Stimulated activated CD8-positive, alpha-beta memory T cell treated with anti-CD3 and anti-CD28 coated beads, Interleukin-4, amount 100 ng/mL, for 1 hour (primary cell): ENCODE results near the gene SAMD11.
"Not testable (repeated sequence)": the region's sequence is repeated elsewhere in the genome, so short reads cannot be mapped to it uniquely, and the experiment has no call there.

Experiments
- DNase-seq, 2 donors: peaks; one replicate each; pipeline ENCODE4 v3.0.0-alpha.2; 2020; ENCODE audit warnings: low read depth in 2 of 2, low spot score in 1 of 2

The SAMD11 gene

DNA sequence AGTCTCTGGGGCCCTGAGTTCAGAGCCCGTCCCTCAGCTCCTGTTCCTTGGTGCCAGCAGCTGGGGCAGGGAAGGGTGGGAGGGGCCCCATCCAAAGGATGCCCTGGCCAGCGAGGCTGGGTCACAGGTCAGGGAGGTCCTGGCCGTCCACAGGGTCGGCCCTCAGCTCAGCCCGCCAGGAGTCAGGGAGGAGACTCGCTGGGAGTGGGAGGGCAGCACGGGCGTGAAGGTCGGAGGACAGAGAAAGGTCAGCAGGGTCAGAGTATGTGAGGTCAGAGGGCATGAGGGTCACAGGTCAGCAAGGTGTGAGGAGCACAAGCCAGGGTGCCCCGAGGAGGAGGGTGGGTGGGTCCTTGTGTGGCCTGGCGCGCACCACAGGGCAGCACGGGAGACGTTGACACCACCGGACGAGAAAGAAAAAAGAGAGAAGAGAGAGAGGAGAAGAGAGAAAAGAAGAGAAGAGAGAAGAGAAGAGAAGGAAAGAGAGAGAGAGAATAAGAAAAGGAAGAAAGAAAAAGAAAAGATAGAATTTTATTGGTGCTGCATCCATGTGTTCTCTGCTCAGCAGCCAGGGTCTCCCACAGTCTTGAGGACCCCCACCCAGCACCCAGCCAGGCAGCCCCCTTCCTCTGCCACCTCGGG lies 51.1 kb downstream of the SAMD11 start:
- no peak for DNase-seq

DNA sequence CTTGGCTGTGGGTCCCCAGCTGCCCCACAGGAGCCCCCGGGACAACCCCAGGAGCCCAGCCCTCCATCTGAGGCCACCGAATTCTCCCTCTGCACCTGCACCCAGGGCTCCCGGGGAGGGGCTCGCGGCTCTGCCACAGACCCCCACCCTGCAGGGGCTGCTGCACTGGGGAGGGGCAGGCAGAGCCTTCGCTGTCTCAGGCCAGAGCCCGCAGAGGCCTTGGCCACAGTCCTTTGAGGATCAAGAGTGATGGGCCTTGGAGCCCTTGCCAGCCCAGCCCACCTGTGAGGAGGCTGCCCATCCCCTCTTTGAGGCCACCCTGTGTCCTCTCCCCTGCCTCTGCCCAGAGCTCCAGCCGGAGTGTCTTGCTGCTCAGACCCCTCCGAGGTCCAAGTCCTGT lies 51.6 kb downstream of the SAMD11 start:
- no peak for DNase-seq

DNA sequence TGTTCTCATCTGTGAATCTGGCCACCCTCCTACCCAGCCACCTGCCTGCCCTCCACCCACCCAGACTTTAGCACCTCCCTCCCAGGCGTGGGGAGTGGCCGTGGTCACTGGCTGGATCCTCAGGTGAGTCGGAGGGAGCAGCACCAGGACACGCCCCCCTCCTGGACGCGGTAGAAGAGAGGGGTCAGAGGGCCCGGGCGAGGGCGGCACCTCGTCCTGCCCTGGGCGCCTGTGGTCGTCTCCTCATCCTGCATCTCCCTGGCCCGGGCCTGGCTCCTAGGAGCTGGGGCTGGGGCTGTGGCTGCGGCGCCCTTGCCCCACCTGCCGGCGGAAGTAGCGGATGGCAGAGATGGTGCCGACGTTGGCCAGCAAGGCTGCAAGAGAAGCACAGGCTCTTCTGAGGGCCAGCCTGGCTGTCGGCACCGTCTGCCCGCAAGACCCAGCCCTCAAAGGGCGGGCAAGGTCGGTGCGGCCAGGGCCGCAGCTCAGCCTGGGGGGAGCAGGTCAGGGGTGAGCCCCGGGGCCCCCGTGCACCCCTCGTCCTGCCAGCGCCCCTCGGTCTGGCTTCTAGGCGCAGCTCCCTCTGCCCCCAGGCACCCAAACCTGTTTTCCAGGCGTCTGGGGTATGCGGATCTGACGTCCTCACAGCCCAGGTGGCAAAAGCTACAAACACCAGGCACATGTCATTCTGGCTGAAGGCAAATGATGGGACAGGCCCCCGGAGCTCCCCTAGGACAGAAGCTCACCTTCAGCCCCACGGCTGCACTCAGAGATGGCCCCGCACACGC lies 52.4 kb downstream of the SAMD11 start:
- DNase-seq = peak in 1 of 2 donors; percentile 52

DNA sequence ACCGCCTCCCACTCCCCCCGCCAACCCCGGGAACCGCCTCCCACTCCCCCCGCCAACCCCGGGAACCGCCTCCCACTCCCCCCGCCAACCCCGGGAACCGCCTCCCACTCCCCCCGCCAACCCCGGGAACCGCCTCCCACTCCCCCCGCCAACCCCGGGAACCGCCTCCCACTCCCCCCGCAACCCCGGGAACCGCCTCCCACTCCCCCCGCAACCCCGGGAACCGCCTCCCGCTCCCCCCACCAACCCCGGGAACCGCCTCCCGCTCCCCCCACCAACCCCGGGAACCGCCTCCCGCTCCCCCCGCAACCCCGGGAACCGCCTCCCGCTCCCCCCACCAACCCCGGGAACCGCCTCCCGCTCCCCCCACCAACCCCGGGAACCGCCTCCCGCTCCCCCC lies 53.1 kb downstream of the SAMD11 start:
- not testable (repeated sequence) for DNase-seq

DNA sequence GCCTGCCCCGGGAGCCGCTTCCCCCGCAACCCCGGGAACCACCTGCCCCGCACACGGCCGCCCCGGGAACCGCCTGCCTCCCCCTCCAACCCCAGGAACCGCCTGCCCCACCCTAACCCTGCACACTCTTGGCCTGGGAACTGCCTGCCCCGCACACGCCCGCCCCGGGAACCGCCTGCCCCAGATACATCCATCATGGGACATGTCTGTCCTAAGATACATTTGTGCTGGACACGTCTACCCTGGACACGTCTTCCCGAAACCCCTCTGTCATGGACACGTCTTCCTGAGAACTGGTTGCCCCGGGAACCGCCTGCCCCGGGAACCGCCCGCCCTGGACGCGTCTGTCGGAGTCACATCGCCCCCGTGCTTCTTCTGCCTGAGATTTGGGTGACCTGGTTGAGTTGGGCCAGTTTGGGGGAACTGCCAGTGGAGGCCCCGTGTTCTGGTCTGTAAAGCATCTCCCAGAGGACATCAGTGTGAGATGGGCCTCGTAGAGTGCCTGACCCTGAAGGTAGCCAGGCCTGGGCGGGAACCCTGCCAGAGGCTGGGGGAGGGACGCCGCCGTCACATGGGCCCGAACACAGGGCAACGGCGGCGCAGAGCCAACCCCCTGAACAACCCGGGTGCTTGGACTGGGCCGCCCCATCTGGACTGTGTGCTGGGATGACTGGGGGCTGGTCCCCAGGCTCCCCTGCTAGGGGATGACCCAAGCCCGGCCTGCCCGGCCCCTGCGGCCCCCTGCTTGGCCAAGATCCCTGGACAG lies 54.5 kb downstream of the SAMD11 start:
- DNase-seq = no peak

DNA sequence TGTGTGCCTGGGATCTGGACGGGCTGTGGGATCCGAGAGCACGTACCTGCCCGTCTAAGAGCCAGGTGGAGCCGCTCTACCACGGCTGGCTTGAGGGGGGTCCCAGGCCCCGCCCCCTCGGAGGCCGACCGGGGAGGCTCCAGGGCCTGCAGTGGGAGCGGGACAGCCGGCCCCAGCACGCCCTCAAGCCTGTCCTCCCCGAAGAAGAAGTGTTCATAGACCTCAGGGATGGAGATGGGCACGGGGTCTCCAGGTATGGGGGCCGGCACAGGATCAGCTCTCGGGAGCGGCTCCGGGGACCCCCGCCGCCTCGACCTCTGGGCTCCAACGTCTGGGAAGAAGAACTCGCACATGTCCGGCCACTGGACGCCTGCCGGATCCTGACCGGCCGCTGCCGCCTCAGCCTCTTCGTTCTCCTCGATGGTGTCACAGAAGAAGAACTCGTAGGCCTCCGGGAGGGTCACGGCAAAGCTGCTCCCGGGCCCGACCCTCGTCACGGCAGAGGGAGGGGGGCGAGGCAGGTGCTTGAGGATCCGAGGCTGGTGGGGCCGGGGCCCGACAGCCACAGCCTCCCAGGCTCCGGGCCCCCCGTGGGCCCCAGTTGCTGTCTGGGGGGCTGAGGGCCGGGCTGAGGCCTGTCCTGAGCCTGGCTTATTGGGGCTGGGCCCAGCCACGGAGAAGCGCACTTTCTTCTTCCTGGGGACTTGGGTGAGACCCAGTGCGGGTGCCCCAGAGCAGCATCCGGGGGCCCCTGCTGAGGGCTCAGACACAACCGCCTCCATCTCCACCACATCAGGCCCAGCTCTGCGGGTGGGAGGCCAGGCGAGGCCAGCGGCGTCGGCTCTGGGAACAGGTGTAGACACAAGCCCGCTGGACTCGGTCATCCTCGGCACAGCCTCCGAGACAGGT lies 55.4 kb downstream of the SAMD11 start:
- DNase-seq = no peak

DNA sequence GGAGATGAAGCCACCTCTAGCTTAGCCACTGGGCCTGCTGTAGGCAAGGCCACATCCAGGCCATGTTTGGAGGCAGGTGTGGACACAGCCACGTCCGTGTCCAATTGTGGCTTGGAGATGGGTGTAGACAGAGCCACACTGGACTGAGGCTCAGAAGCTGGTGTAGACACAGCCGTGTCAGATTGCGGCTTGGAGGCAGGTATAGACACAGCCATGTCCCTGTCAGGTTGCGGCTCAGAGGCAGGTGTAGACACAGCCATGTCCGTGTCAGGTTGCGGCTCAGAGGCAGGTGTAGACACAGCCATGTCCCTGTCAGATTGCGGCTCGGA lies 56.0 kb downstream of the SAMD11 start:
- DNase-seq = no peak

DNA sequence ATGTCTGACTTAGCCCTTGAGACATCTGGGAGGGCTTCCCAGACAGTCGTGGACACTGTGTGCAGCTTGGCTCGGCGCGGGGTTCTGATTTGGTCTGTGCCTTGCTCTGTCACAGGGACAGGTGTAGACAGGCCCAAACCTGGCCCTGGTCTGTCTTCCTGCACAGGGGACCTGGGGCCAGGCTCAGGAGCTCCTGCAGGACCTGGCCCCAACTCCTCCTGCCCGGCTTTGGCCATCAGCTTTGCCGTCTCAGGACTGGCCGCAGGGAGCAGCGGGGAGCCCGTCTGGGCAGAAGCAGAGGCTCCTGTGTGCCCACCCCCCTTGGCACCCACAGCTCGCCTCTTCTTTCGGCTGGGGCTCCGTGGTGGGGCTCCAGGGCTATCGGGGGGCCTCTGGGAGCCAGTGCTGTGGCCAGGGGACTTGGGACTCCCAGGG lies 56.4 kb downstream of the SAMD11 start:
- DNase-seq = no peak

DNA sequence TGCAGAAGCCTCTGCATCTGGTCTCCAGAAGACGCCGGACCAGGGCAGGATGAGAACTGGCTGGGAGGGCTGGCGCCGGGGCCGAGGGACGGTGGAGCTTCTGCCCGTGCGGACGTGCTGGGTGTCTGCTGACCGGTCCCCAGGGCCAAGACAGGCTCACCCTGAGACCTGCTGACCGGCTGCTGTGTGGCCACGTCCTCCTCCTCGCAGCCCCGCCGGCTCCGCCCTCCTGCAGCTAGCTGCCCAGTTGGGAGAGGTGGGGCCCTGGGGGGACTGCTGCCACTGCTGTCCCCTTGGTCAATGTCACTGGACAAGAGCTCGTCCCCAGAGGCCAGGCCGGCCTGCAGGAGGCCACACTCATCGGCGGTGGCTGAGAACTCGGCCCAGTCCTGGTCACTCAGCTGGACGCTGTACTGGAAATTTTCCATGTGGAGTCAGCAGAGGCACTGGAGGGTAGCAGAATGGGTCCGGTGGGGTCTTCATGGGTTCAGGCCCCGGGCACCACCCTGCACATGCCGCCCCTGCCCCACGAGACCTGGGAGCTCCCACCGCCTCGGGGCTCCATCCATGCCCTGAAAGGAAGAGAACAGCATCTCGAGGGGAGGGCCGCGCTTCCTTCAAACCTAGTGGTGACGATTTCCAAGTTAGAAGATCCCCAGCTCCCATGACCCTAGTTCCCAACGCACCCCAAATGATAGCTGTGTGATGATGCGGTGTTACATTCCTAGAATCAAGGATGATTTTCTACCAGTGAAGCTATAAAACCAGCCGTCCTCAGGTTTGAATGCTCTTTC lies 57.1 kb downstream of the SAMD11 start:
- DNase-seq = no peak

DNA sequence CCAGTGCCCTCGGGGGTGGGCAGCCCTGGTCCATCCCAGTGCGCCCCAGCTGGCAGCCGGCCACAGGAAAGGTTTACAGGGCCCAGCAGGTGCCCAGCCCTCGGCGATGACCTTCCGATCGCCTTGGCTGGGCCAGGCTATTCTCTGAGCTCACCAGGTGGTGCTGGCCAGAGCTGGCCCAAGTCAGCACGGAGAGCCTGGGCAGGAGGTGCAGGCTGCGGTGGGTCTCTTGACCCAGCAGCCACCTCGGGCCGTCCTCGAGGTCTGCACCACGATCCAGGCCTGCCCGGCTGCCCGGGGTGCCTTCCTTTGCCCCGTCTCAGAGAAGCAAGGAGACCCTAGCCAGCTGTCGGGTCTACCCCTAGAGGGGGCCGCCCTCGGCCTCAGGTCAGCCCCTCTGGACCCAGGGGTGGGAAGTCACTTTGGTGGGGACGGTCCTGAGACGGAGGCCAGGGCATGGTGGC lies 57.8 kb downstream of the SAMD11 start:
- DNase-seq = no peak

DNA sequence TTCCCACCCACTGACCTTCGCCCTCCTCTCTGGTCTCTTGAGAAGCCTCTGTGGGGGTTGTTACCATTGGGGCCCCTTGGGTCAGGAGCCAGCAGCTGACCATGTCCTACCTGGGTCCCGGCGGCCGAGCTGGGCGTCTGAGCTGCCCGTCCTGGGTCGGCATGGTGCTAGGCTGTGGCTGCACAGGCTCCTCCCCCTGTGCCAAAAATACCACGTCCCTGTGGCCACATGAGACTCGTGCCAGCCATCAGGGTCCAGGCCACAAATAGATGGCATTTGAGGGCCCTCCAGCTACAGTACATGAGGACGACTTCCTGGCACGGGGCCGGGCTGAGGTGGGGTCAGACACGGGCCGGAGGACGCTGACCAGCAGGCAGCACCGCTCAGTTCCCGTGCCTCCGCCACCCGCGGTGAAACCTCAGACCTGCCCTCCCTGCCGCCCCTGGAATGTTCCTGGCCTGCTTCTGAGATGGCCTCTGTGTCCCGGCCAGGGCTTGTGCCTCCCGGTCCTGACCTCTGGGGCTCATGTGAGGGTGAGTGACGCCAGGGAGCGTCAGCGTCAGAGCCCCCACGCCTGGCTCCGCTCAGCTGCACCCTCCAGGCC lies 58.3 kb downstream of the SAMD11 start, which contains the start of gene PERM1:
Gene PERM1 (minus strand): TSS at position 139 of the 604 bp plus-strand sequence. CDS start 1,064 bp downstream, outside the sequence.
- no peak for DNase-seq

DNA sequence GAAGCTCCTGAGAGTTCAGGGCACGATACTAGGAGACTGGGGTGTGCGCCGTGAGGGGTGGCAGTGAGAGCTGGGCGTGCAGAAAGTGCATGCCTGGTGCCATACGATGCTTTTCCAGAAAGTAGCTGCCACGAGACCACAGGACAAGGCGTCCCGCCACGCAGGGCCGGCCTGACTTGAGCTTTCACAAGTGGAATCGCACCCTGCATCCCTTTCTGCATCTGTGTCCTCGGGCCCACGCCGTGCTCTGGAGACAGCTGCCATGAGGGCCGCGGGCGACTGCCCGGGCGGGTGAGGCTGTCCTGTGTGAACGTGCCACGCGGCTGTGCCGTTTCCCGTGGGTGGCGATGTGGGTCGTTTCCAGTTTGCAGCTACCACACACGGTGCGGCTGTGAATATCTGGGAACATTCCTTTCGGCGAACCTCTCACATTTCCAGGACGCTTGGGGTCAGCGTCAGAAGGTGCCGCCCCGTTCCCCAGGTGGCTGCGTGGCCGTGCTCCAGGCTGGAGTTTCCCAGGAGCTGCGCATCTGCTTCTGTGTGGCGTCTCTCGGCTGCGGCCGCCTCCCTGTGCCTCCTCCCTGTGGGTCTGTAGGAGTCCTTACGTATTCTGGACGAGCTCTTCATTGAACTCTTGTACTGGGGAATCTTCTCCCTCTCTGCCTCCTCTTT lies 59.2 kb downstream of the SAMD11 start:
- DNase-seq = no peak

DNA sequence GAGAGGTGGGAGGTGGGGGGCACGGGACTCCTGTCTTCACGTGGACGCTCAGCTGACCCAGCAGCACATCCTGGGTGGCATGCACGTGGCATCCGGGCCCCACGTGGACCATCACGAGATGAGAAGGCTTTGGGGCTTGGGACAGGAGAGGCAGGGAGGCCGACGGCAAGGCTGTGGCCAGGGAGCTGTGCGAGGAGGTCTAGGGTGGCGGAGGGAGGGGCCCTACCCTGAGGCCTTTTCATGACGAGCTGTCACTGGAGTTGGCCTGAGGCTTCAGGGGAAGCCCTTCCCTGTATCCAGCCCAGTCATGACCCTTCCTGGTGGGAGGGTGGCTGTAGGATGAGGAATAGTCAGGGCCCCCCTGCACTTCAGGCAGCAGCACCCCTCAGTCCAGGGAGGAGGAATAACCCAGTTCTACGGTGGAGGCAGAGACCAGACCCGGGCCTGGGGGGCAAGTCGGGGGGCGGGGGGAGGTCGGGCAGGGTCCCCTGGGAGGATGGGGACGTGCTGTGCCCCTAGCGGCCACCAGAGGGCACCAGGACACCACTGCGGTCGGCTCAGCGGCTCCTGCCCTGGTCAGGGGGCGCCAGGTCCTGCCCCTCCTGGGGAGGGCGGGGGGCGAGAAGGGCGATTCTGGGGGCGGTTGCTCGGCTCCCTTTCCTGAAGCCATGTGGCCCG lies 60.2 kb downstream of the SAMD11 start:
- DNase-seq = peak in 1 of 2 donors; percentile 41

DNA sequence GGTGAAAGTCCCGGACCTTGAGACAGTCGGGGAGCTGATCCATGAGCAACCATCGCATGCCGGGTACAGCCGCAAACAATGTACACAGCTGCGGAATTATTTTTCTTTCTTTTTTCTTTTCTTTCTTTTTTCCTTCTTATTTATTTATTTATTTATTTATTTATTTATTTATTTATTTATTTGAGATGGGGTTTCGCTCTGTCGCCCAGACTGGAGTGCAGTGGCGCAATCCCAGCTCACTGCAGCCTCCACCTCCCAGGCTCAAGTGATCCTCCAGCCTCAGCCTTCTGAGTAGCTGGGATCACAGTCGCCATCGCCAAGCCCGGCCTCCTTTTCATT lies 60.7 kb downstream of the SAMD11 start:
- no peak for DNase-seq

DNA sequence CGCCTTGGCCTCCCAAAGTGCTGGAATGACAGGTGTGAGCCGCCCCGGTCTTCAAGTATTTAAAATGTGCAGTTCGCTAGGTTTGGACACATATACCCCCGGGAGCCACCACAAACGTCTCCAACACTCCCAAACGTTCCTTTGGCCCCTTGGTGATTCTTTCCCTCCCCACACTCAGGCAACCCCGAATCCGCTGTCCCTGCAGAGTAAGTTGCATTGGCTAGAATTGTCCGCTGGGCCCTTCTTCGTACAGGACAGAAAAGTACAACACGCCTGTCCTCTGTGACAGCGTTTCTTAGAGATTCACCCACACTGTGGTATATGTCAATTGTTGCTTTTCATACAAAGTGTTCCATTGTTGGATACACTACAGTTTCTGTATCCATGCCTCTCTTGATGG lies 61.4 kb downstream of the SAMD11 start:
- no peak for DNase-seq

DNA sequence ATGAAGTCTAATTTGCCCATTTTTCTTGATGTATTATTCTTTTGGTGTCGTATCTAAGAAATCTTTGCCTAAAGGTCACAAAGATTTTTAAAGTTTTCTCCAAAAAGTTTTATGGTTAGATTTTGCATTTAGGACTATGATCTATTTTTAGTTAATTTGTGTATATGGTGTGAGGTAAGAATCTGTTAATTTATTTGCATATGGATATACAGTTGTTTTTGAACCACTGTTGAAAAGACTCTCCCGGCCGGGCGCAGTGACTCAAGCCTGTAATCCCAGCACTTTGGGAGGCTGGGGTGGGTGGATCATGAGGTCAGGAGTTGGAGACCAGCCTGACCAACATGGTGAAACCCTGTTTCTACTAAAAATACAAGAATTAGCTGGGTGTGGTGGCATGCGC lies 64.3 kb downstream of the SAMD11 start:
- not testable (repeated sequence) for DNase-seq

DNA sequence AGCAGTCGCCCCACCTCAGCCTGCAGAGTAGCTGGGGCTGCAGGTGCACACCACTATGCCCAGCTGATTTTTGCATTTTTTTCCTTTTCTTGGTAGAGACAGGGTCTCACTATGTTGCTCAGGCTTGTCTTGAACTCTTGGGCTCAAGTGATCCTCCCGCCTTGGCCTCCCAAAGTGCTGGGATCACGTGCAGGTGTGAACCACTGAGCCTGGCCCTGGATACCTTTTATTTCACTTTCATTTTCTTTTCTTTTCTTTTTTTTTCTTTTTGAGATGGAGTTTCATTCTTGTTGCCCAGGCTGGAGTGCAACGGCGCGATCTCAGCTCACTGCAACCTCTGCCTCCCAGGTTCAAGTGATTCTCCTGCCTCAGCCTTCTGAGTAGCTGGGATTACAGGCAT lies 67.6 kb downstream of the SAMD11 start:
- DNase-seq = not testable (repeated sequence)

DNA sequence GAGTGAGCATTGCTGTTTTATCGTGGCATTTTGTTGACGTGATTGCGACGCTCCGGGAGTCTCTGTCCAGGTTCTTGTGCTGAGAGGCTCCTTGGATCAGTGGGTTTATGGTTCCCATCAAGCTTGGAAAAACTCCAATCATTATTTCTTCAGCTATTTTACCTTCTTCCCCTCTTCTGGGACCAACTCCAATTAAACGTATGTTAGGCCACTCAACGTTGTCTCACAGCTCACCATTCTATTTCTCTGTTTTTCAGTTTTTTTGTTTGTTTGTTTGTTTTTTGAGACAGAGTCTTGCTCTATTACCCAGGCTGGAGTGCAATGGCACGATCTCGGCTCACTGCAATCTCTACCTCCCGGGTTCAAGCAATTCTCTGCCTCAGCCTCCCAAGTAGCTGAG lies 68.2 kb downstream of the SAMD11 start:
- no peak for DNase-seq

DNA sequence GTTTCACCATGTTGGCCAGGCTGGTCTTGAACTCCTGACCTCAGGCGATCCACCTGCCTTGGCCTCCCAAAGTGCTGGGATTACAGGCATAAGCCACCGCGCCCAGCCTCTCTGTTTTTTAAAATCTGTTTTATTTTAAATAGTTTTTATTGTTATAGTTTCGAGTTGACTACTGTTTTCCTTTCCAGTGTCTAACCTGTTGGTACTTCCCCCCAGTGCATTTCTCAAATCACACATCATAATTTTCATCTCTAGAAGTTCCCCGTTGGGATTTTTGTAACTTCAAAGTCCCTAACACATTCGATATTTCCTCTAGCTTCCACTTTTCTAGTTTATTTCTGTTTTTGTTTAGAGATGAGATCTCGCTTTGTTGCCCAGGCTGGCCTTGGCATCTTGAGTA lies 68.6 kb downstream of the SAMD11 start:
- no peak for DNase-seq
